GM12874 (cell line): ENCODE results near the gene CNST.

Experiments used
- TF ChIP-seq, protein P1 (sequence below): IDR thresholded peaks from 2 replicates; pipeline ENCODE4 v1.5.1; 2011; ENCODE audit warnings: low read depth, mild to moderate bottlenecking, control low read depth, low read length, moderate library complexity; ENCODE audit not compliant: insufficient read depth

The CNST gene

GRCh38 chr1:246667773-246668172 lies 101.5 kb downstream of the CNST start:
- TF ChIP-seq, protein P1, sequence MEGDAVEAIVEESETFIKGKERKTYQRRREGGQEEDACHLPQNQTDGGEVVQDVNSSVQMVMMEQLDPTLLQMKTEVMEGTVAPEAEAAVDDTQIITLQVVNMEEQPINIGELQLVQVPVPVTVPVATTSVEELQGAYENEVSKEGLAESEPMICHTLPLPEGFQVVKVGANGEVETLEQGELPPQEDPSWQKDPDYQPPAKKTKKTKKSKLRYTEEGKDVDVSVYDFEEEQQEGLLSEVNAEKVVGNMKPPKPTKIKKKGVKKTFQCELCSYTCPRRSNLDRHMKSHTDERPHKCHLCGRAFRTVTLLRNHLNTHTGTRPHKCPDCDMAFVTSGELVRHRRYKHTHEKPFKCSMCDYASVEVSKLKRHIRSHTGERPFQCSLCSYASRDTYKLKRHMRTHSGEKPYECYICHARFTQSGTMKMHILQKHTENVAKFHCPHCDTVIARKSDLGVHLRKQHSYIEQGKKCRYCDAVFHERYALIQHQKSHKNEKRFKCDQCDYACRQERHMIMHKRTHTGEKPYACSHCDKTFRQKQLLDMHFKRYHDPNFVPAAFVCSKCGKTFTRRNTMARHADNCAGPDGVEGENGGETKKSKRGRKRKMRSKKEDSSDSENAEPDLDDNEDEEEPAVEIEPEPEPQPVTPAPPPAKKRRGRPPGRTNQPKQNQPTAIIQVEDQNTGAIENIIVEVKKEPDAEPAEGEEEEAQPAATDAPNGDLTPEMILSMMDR, result no peak

DNA sequence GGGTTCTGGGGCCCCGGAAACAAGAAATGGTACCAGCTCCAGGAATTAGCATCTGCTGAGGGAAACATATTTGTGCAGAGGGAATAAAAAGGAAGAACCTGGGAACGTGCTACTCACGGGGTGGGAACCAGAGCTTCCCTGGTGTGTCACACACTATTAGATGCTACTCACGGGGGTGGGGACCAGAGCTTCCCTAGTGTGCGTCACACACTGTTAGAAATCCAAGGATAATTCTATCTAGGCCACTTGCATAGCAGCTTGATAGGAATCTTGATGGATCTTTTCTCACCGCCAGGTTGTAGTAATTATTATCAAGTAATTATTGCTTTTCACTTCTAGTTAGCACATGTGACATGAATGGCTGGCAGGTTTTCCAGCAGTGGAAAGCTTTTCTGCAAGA lies 103.4 kb downstream of the CNST start:
- TF ChIP-seq, protein P1, result no peak

DNA sequence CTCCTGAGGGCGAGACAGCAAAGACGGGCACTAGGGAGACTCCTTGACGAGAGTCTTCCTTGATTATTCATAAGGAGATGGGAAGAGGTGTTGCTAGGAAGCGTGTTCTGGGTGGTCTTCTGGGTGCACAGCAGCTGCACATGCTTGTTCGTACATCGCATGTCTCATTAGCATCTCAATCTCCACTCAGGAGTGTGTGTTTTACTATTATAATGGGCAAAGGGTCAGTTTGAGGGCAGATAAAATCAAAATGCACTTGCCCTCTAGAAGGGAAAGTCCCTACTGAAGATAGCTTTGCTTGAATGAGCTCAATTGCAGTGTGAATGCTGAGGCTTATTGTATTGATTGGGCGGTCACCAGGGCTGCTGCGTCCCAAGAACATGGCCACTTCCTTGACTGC lies 107.8 kb downstream of the CNST start:
- TF ChIP-seq, protein P1, result no peak

DNA sequence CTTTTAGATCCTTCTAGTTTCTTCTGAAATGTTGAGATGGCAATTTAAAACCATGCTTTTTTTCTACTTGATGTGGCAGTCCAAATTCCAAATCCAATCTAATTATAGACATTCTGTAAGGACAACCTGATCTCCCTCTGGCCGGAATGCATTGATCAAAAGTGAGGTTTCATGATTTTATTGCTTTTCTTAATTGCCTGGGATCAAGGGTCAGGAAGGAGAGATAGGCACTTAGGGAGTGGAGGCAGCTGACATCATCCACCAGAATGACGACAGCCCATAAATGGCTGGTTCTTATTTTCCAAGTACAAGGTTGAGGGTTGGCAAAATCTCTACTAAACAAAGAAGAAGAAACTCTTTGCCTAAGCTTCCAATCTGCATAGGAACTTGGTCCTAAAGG lies 111.6 kb downstream of the CNST start:
- TF ChIP-seq, protein P1, result no peak

DNA sequence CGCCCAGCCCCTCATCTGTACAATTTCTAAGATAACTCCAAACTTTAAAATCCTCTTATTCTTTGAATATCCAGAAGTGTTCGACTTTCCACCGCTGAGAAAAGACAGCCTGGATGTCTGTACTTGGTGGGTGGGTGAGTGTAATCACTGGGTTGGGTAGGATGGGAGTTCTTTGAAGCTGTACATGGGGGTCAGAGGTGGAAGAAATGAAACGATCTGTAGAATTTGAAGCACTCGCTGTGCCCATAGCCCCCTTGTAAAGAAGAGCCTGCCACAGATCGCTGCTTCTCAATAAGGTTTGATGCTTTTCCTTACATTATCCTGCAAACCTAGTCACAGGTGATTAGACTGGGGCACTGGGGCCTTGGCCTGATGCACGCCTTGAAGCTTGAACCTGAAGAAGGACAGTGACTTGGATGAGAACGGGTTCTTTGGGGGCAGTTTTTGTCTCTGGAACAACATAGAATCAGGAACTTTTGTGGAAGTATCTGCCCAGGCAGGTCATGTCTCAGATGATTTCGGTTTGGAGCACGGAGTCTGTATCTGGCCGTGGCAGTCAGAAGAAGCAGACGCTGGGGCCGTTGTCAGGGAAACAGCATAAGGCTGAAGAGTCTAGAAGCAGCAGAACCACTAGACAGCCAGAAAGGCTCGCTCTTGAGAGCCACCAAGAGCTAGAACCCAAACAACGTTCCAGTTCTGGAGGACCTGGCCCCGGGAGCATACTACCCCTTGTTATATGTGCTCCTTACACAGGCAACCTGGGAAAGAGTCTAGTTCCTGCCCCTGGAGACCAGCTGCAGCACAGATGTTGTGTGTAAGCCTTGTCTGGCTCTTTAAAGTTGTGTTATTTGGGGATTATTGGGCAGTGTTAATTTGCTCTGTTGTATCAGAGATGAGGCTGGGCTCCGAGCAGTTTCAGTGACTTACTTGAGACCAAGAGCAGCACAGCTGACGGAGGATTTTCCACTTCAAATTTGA lies 112.8 kb downstream of the CNST start:
- TF ChIP-seq, protein P1, result no peak

DNA sequence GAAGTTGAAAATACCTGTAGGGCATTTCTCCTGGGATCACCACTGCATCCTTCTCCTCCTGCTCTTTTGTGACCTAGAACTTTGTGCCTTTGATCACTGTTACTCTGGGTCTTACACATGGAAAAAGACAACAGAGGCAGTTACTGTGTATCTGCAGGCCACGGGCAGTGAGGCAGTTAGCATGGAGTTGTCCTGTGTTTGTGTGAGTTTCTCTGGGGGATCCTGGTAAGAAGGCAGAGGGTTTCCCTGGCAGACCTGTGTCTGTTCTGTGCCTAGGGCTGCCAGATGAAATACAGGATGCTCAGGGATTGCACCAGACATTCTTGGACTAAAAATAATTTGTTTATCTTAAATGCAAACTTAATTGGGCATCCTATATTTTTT lies 113.5 kb downstream of the CNST start:
- TF ChIP-seq, protein P1, result no peak

GRCh38 chr1:246680190-246680589 lies 113.9 kb downstream of the CNST start:
- TF ChIP-seq, protein P1, result no peak
